AG08396 (cell line): ENCODE results near the gene EMP2.
A peak's percentile ranks its signal among the peaks of the same experiment; 100 is the strongest.

Experiments used
- DNase-seq: peaks from one replicate; pipeline ENCODE4 v3.0.0; 2012; ENCODE audit warnings: low spot score, mixed read lengths

The EMP2 gene

DNA sequence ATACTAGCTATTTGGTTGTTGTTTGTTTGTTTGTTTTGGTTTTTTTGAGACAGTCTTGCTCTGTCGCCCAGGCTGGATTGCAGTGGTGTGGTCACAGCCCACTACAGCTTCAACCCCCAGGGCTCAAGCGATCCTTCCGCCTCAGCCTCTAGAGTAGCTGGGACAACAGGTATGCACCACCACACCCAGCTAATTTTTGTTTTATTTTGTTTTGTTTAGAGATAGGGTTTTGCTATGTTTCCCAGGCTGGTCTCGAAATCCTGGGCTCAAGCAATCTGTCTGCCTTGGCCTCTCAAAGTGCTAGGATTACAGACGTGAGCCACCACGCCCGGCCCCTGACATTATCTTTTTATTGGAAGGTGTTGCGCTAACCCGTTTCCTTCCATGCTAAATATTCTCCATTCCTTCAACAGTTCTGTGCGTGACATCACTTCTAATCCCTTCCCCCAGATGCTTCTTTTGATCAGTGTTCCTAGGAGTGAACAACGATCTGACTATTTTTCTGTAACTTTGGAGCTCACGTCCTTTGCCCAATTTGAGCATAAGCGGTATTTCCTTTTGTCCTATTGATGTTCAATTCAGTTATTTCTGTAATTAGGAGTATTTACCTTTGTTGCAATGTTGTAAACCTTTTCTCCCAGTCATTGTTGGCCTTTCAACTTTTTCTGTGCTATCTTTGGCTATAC is 30.2 kb upstream of the EMP2 start:
- no peak for DNase-seq

DNA sequence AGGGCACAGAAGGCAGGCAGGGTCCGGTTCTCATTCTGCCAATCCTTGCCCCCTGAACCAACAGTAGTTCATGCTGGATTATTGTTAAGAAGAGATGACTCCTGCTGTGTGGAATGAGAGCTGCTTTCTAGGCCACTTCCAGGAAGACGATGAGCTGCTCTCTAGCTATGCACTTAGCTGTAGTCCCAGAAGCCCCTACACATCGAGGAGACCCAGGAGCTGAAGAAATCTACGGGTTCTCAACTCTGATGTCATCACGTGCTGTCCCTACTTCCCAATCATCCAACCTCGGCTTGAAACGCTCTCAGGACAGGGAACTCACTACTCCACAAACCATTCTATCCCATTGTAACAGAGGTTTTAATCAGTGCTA is 29.0 kb upstream of the EMP2 start:
- DNase-seq: peak; percentile 83

DNA sequence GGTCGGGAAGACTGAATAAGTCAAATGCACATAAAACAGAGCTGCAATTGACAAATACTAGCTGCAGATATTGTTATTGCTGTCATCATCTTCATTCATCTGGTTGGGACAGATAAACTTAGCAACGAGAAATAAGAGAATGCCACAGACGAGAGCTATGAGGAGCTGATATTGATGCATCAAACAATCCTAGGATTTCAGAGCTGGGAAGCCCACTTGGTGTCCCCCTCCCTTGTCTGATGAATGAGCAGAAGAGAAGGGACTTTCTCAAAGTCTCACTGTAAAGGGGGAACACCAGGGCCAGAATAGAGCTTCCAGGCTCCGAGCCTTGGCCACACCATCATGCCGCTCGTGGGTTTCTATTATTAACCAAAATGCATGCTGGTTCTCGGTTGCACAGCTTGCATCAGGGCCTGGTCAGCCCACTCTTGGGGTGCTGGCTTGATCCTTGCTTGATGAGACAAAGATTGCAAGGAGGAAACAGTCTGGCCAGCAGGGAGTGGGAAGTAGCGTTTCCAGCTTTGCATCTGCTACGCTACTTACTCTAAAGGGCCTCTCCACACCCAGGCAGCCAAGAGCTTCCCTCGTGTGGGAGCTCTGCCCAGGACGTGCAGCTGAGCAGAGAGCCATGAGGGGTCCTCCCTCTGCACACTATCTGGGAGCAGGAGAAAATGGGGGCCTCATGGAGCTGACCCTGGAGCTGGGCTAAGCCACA is 28.4 kb upstream of the EMP2 start:
- peak; percentile 61 for DNase-seq

DNA sequence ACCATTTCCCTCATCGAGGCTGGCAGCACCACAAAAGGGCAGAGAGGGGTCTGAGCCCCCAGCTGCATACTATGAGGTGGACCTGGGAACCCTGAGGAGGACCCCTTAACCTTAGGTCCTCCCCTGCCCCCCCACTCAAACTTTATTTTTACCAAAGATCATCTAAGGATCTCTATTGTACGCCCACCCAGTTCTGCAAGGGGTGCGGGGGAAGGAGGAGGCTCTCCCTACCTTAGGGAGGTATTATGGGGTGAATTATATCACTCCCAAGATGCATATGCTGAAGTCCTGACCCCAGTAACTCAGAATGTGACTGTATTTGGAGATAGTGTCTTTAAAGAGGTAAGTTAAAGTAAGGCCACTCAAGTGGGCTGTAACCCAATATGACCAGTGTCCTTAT is 26.8 kb upstream of the EMP2 start:
- no peak for DNase-seq

DNA sequence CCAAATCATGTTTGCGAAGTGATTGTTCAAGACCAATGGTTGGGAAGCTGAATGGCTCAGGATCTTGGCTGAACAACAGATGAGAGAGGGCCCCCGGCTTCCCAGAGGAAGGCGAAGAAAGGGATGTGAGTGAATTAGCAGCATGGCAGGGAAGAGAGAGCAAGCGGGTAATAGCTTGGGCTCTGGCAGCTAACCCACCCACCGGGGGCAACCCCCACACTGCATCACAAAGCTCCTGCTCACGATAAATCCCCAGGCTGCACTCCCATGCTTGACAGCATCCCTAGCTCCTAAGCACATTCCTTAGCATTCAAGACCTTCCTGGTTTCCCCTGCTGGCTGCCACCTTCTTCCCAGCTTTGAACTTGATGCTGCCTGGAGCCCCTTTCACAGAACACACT is 26.2 kb upstream of the EMP2 start:
- DNase-seq: no peak

GRCh38 chr16:10605636-10606035 is 25.2 kb upstream of the EMP2 start:
- DNase-seq: no peak

DNA sequence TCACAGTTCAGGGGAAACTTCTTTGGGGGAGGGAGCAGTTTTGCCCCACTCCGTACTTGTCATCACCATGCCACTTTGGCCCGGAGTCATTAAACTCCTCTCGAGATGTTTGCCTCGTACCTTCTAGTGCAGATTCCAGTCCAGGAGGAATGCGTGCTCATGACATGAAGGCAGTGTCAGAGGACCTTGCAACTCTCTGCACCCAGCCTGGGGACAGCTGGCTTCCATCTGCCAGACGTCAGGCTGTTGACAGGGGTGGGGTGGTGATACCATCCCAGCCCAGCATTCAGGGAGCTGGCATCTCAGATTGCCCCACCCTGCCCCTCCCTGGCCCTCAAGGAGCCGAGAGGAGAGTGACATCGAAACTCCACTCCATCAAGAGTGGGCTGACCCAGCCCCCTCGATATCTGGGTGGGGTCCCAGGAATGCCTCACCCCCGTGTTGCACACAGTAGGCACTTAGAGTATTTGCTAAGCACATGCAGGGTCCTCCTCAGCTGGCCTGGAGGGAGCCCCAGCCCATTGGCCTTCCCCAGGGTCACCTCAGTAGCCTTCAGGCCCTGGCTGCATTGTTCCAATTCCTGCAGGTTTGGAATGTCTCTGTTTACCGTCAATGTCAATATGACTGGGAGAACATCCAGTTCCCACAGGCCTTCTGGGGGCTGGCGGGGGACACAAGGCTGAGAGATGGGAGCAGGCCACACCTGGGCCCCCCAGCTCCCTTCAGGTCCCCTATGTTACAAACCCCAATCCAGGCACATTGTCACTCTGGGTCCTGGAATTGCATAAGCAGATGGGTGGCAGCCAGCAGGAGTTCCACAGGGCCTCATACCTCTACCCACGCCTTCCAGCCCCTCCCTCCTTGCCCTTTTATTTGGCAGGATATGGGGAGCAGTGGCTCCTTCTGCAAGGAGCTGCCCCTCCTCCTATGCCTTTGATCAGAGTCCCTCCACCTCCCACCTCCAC is 21.3 kb upstream of the EMP2 start:
- no peak for DNase-seq

DNA sequence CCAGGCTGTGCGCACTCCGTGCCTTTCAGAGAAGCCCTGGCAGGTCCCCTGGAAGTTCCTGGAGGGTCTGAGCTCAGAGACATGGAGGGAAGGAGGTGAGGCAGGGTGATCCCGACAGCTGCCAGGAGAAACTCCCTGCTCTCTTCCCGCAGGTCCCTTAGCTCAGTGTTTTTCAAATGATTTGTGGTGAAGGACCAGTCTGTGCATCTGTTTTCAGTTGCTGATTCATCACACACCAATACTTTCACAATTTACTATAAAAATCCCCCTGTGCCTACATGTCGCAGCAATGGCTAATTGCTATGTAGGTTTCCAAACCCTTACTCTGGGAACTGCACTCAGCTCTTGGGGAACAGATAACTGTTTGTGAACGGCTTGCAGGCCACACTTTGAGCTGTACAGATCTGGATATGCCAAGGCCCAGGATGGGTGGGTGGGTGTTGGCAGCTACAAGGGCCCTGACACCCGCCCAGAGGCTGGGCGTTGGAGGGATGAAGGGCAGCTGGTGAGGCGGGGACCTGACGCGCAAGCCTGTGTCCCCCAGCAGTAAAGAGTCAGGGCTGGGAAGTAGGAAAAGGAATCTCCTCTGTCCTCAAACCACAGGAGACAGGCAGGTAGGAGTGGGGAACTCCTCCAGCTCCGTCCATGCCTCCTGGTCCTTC is 20.5 kb upstream of the EMP2 start:
- no peak for DNase-seq

- no peak for DNase-seq
Observed at GRCh38 chr16:10599626-10600025, 19.2 kb upstream of the EMP2 start.

DNA sequence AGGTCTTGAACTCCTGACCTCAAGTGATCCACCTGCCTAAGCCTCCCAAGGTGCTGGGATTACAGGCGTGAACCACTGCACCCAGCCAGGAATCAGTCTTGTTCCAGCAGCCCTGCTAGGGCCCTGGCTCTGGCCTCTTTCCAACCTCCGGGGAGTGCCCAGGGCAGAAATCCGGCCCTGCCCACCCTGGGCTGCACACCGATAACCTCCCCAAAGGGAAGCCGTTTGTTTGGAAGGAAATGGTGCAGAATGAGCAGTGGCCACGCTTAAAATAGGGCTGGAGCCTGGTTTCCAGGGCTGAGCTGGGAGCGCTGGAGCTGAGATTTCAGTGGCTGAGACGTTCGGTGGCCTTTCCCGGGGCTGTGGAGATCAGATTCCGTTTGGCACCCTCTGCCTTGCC is 17.8 kb upstream of the EMP2 start:
- no peak for DNase-seq

- no peak for DNase-seq
Observed at GRCh38 chr16:10597187-10597601, 16.8 kb upstream of the EMP2 start.

DNA sequence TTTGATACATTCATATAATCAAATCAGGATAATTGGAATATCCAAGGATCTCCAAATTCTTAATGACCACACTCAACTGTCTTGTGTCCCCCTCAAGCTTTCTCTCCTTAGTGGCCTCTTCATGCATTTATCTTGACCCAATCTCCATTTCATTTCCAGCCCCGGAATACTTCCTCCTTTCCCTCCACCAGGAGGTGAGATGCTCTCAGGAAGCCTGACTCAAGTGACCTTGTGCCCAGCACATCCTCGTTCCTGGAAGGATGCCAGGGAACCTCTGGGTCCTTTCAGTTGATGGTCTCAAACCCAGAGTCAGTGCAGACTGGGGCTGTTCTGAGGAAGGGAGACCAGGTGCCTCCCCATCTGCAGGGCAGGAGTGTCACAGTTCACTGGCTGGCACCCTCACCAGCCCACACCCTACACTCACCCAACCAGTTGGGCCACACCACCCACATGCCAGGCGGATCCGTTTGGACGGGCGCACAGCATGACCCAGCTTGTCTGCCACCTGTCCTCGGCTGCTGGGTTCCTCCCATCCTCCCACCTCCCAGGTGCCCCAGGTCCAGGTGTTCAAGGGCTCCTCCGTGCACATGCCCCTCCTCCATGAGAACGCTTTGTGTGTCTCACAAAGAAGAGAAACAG is 14.0 kb upstream of the EMP2 start:
- DNase-seq: no peak

DNA sequence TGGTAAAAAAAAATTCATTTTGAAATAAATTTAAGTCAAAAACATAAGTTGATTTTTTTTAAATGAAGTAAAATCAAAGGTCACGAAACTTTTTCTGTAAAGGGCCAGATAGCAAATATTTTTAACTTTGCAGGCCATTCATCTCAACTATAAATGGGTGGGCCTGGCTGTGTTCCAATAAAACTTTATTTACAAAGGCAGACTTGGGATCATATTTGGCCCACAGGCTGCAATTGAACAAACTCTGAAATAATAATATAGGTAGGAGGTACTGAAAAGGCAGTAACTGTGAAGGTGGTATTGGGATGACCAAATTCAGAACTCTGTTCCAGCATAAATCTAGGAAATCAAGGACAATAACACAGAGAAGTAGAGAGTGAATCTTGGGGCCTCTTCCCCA is 12.2 kb upstream of the EMP2 start:
- no peak for DNase-seq

- no peak for DNase-seq
Observed at GRCh38 chr16:10590342-10590741, 9.9 kb upstream of the EMP2 start.

- no peak for DNase-seq
Observed at GRCh38 chr16:10589109-10589508, 8.7 kb upstream of the EMP2 start.

DNA sequence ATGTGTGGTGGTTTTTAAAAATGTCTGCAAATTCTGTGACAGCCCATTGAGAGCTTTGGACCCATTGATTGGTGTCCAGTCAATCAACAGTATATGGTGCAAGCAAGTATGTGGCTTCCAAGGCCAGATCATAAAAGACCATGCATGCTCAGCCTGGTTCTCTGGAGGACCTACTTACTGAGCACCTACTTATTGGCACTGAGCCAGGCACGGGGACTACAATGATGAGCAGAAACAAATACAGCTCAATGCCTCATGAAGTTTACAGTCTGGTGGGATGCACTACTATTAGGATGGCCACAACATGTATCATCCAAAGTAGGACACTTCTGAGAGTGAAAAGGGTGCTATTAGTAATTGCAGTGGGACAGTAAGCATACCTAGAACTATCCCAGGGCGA is 7.2 kb upstream of the EMP2 start:
- no peak for DNase-seq

- peak; percentile 52 for DNase-seq
Observed at GRCh38 chr16:10584981-10585438, 4.6 kb upstream of the EMP2 start.

- no peak for DNase-seq
Observed at GRCh38 chr16:10583269-10583668, 2.9 kb upstream of the EMP2 start.

GRCh38 chr16:10581507-10581906 is 1.1 kb upstream of the EMP2 start:
- DNase-seq: no peak

DNA sequence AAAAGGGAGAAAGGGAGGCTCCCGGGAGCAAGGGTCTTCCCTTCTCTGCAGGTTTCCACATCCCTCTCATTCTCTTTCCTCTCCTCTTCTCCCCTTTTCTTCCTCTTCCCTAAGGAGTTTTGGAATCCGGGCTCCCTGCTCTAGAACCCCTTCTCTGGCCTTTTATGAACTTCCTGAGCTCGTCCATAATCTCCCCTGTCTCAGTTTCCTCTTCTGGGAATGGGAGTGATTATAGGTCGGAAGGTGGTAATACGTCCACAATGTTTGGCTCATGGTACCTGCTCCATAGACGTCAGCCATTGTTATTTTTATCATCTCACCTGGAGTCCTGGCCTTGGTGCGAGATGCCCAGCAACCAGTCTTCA is 467 bp upstream of the EMP2 start:
- DNase-seq: no peak

GRCh38 chr16:10579575-10579964 is 828 bp downstream of the EMP2 start:
- no peak for DNase-seq
